Dendritic cell treated with granulocyte-macrophage colony-stimulating factor and Interleukin-4, amounts not matched to agents 40 ng/mL and 50 ng/mL, for 4 days (primary cell): ENCODE results near the gene NEB.
"Not testable (repeated sequence)": the region's sequence is repeated elsewhere in the genome, so short reads cannot be mapped to it uniquely, and the experiment has no call there.

Source experiments
- H3K27ac Mint-ChIP-seq: one replicate; pipeline ENCODE4 v1.8.0; 2022; ENCODE audit warnings: mild to moderate bottlenecking, mixed read lengths
- H3K27me3 Mint-ChIP-seq: one replicate; pipeline ENCODE4 v1.8.0; 2022; ENCODE audit warnings: mild to moderate bottlenecking, mixed read lengths
- H3K36me3 Mint-ChIP-seq: one replicate; pipeline ENCODE4 v1.8.0; 2022; ENCODE audit warnings: low read depth, mixed read lengths
- H3K4me1 Mint-ChIP-seq: one replicate; pipeline ENCODE4 v1.8.0; 2022; ENCODE audit warnings: low read depth, mixed read lengths
- H3K4me3 Mint-ChIP-seq: one replicate; pipeline ENCODE4 v1.8.0; 2022; ENCODE audit warnings: mild to moderate bottlenecking, moderate library complexity, mixed read lengths
- H3K9me3 Mint-ChIP-seq: one replicate; pipeline ENCODE4 v1.8.0; 2022; ENCODE audit warnings: mixed read lengths
- intact Hi-C: fragments of 100-400 bp; cut with micrococcal nuclease; formaldehyde crosslinking; loops from one replicate; pipeline ENCODE4 v1.15.0; 2022

NEB gene

DNA sequence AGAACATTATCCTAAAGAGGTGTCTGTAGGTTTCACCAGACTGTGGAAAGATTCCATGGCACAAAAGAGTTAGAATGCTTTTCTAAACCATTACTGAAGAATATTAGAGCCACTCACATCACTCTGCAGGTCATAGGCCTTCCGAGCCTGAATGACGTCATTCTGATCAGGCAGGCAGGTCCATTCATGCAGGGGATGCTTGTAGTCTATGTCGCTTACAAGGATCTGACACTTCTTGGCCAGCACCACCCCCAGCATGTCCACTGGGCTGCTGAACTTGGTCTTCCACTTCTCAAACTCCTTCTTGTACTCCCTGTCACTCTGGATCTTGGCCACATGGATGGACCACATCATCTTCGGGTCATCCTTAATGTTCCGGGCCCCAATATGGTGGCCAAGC is 120.1 kb downstream of the NEB start:
- no peaks in the 10 kb centered on the region for H3K4me1 Mint-ChIP-seq
- no peaks in the 10 kb centered on the region for H3K9me3 Mint-ChIP-seq
- H3K27ac Mint-ChIP-seq: no peak overlapping the region
- no peaks in the 10 kb centered on the region for H3K36me3 Mint-ChIP-seq
- intact Hi-C loops: no loop called here
- no peak overlapping the region for H3K4me3 Mint-ChIP-seq
- no peaks in the 10 kb centered on the region for H3K27me3 Mint-ChIP-seq

GRCh38 chr2:151611351-151611750 is 122.9 kb downstream of the NEB start:
- intact Hi-C loops: no loop called here
- no peaks in the 10 kb centered on the region for H3K36me3 Mint-ChIP-seq
- no peaks in the 10 kb centered on the region for H3K4me1 Mint-ChIP-seq
- H3K9me3 Mint-ChIP-seq: no peaks in the 10 kb centered on the region
- H3K4me3 Mint-ChIP-seq: no peak overlapping the region
- no peak overlapping the region for H3K27ac Mint-ChIP-seq
- no peaks in the 10 kb centered on the region for H3K27me3 Mint-ChIP-seq

DNA sequence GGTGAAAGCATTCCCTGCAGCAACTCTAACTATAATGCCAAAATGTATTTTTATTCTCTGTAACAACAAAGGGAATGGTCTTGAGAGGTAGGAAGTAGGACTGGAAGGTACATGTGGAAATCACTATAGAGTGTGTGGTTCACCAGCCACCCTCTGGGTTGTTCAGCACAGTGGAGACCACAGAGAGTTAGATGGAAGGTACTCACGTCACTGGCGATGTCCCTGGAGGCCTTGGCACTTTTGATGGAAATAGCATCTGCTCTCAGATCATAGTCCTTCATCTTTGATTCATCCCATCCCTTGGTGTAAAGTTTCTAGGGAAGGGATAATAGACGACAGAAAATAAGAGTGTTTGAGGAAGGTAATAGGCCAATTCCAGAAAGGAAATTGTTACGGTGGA is 124.0 kb downstream of the NEB start:
- Mint-ChIP-seq H3K4me3 (no peak overlapping the region), H3K4me1 (no peaks in the 10 kb centered on the region), H3K9me3 (no peaks in the 10 kb centered on the region), H3K27ac (no peak overlapping the region), H3K36me3 (no peaks in the 10 kb centered on the region), H3K27me3 (no peaks in the 10 kb centered on the region)
- intact Hi-C loops: no loop called here

GRCh38 chr2:151609705-151610104 is 124.6 kb downstream of the NEB start:
- H3K9me3 Mint-ChIP-seq: no peaks in the 10 kb centered on the region
- no peaks in the 10 kb centered on the region for H3K4me1 Mint-ChIP-seq
- no peak overlapping the region for H3K27ac Mint-ChIP-seq
- intact Hi-C loops: no loop called here
- H3K4me3 Mint-ChIP-seq: no peak overlapping the region
- H3K27me3 Mint-ChIP-seq: no peaks in the 10 kb centered on the region
- H3K36me3 Mint-ChIP-seq: no peaks in the 10 kb centered on the region

DNA sequence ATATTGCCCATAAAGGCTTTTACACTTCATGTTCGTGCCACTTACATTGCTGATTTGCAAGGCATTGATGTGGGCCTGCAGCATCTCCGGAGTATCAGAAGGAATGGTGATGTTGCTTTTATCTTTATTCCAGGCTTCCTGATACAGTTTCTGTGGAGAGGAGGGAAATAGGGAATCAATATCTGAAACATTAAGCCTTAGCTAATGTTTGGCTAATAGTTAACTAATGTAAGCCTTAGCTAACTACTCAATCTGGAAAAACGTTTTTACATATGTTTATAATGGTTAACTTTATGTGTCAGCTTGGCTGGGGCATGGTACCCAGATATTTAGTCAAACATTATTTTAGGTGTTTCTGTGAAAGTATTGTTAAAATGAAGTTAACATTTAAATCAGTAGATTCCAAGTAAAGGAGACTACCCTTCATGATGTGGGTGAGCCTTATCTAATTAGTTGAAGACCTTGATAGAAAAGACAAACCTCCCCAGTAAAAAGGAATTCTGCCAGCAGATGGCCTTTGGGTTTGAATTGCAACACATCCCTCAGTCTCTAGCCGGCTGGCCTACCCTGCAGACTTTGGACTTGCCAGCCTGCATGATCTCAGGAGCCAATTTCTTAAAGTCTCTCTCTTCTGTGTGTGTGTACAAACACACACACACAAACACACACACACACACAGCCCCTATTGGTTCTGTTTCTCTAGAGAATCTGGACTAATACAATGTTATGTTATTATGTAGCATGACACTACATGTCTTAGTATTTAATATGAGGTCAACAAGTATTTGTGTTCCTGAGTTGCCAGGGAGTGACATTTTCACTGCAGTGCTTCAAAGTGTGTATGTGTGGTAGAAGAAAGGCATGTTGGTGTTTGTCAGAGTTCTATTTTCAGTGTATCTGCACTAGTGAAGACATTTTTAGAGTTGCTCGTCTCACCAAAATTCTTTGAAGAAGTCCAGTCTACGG is 126.5 kb downstream of the NEB start:
- H3K27ac Mint-ChIP-seq, H3K27me3 Mint-ChIP-seq, H3K9me3 Mint-ChIP-seq, intact Hi-C loops, H3K36me3 Mint-ChIP-seq, H3K4me1 Mint-ChIP-seq, H3K4me3 Mint-ChIP-seq: not testable (repeated sequence)

DNA sequence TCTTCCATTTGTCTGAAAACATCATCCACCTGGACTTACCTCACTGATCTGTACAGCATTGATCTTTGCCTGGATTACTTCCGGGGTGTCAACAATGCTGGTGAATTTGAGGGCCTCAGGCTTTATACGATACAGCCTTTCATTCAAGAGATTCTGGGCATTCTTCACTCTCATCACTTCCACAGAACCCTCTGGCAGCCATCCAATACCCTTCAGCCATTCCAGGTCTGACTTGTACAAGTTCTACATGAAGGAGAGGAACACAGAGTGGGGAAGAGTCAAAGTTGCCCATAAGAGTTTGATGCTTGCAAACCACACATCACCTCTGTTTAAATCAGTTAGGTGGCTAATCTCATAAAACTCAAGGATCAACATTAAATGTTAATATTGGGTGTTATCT is 130.7 kb downstream of the NEB start:
- H3K27me3 Mint-ChIP-seq, H3K4me1 Mint-ChIP-seq, H3K9me3 Mint-ChIP-seq, intact Hi-C loops, H3K4me3 Mint-ChIP-seq, H3K27ac Mint-ChIP-seq, H3K36me3 Mint-ChIP-seq: not testable (repeated sequence)

- H3K36me3 Mint-ChIP-seq, intact Hi-C loops, H3K4me1 Mint-ChIP-seq, H3K4me3 Mint-ChIP-seq, H3K9me3 Mint-ChIP-seq, H3K27me3 Mint-ChIP-seq, H3K27ac Mint-ChIP-seq: not testable (repeated sequence)
Measured at GRCh38 chr2:151602402-151602801, 131.9 kb downstream of the NEB start.

DNA sequence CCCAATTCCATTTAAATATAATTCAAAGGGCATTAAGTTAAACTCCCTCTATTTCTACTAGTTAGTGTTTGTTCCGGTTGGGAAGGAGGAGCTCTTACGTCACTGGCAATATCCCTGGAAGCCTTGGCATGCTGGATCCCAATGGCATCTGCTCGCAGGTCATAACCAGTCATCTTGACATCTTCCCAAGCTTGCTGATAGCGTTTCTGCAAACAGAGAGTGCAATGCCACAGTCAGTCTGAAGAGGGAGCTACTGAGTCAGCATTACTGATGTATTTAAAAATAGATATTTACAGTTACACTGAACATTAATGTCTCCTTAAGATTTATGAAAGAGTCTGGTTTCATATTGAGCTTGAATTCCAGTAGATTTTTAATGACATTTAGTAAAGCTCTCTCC is 132.5 kb downstream of the NEB start:
- H3K27me3 Mint-ChIP-seq, H3K9me3 Mint-ChIP-seq, H3K27ac Mint-ChIP-seq, H3K4me3 Mint-ChIP-seq, H3K4me1 Mint-ChIP-seq, H3K36me3 Mint-ChIP-seq, intact Hi-C loops: not testable (repeated sequence)

DNA sequence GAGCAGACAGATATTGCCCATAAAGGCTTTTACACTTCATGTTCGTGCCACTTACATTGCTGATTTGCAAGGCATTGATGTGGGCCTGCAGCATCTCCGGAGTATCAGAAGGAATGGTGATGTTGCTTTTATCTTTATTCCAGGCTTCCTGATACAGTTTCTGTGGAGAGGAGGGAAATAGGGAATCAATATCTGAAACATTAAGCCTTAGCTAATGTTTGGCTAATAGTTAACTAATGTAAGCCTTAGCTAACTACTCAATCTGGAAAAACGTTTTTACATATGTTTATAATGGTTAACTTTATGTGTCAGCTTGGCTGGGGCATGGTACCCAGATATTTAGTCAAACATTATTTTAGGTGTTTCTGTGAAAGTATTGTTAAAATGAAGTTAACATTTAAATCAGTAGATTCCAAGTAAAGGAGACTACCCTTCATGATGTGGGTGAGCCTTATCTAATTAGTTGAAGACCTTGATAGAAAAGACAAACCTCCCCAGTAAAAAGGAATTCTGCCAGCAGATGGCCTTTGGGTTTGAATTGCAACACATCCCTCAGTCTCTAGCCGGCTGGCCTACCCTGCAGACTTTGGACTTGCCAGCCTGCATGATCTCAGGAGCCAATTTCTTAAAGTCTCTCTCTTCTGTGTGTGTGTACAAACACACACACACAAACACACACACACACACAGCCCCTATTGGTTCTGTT is 137.2 kb downstream of the NEB start:
- intact Hi-C loops, H3K4me3 Mint-ChIP-seq, H3K9me3 Mint-ChIP-seq, H3K27me3 Mint-ChIP-seq, H3K36me3 Mint-ChIP-seq, H3K27ac Mint-ChIP-seq, H3K4me1 Mint-ChIP-seq: not testable (repeated sequence)

- H3K9me3 Mint-ChIP-seq, H3K27me3 Mint-ChIP-seq, H3K27ac Mint-ChIP-seq, H3K4me1 Mint-ChIP-seq, H3K36me3 Mint-ChIP-seq, intact Hi-C loops, H3K4me3 Mint-ChIP-seq: not testable (repeated sequence)
Measured at GRCh38 chr2:151591908-151592255, 142.4 kb downstream of the NEB start.

DNA sequence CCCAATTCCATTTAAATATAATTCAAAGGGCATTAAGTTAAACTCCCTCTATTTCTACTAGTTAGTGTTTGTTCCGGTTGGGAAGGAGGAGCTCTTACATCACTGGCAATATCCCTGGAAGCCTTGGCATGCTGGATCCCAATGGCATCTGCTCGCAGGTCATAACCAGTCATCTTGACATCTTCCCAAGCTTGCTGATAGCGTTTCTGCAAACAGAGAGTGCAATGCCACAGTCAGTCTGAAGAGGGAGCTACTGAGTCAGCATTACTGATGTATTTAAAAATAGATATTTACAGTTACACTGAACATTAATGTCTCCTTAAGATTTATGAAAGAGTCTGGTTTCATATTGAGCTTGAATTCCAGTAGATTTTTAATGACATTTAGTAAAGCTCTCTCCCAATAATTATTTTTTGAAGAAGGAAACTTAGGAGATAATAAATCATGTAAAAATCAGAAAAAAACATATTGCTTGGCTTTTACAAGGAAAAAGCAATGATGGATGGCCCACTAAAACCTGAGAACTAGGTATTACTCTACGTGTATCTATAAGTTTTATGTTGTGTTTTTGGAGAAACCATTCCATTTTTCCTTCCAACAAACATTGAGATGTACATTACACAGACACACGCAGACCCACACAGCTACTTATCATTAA is 142.9 kb downstream of the NEB start:
- intact Hi-C loops, H3K27ac Mint-ChIP-seq: not testable (repeated sequence)

GRCh38 chr2:151581300-151581699 is 153.0 kb downstream of the NEB start:
- H3K4me3 Mint-ChIP-seq, H3K9me3 Mint-ChIP-seq, H3K36me3 Mint-ChIP-seq, intact Hi-C loops, H3K4me1 Mint-ChIP-seq, H3K27me3 Mint-ChIP-seq, H3K27ac Mint-ChIP-seq: not testable (repeated sequence)

More for the DNA sequence above, 142.9 kb downstream of the NEB start:
- not testable (repeated sequence) for H3K27me3 Mint-ChIP-seq, H3K36me3 Mint-ChIP-seq, H3K4me3 Mint-ChIP-seq, H3K4me1 Mint-ChIP-seq, H3K9me3 Mint-ChIP-seq

DNA sequence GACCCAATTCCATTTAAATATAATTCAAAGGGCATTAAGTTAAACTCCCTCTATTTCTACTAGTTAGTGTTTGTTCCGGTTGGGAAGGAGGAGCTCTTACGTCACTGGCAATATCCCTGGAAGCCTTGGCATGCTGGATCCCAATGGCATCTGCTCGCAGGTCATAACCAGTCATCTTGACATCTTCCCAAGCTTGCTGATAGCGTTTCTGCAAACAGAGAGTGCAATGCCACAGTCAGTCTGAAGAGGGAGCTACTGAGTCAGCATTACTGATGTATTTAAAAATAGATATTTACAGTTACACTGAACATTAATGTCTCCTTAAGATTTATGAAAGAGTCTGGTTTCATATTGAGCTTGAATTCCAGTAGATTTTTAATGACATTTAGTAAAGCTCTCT is 153.6 kb downstream of the NEB start:
- not testable (repeated sequence) for H3K4me1 Mint-ChIP-seq, H3K36me3 Mint-ChIP-seq

DNA sequence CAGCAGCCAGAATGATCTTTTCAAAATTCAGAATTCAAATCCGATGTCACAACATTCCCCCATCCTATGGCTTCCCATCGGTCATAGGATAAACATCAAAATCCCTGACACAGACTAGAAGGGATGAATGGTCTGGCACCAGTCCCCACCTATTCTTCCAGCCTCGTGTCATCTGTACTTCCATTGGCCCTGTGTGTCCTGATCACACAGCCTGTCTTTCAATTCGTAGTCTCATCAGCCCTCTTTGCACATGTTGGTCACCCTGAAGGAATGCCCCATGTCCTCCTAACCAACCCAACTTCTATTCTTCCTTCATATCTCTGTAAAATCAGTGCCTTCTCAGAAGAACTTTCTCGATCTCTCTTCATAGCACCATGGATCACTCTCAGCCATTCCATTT is 157.2 kb downstream of the NEB start:
- Mint-ChIP-seq H3K27me3 (no peaks in the 10 kb centered on the region), H3K9me3 (no peaks in the 10 kb centered on the region), H3K4me1 (no peaks in the 10 kb centered on the region), H3K4me3 (no peak overlapping the region), H3K36me3 (no peaks in the 10 kb centered on the region), H3K27ac (no peak overlapping the region)
- intact Hi-C loops: no loop called here

More for the DNA sequence above, 153.6 kb downstream of the NEB start:
- H3K27me3 Mint-ChIP-seq, H3K4me3 Mint-ChIP-seq, intact Hi-C loops, H3K9me3 Mint-ChIP-seq, H3K27ac Mint-ChIP-seq: not testable (repeated sequence)
